Endothelial cell of umbilical vein (primary cell): ENCODE results near the gene LRCH3. TPM values are rescaled to one million over a fixed set of nuclear protein-coding genes. Genes with fewer than 3 reads are reported as not detected.

ENCODE experiments used
- BruUV-seq: library from RNA; stranded (reverse); fragments of 400-500 nt; replicated peaks from 2 replicates; lab custom pipeline; 2021; lab: Mats Ljungman, UMichigan
- CTCF ChIA-PET: fragments of 300-600, 350-600 bp; sonication (Branson Sonifier 250); formaldehyde crosslinking; loops from one replicate; lab custom pipeline; 2021; ENCODE audit warnings: antibody characterized with exemption, inconsistent platforms; lab: Charles Lee
- POLR2A ChIA-PET: fragments of 300-600, 350-600 bp; sonication (Branson Sonifier 250); formaldehyde crosslinking; loops from one replicate; lab custom pipeline; 2021; ENCODE audit warnings: antibody characterized with exemption, inconsistent platforms; lab: Charles Lee
- DNase-seq: peaks from one replicate; pipeline ENCODE4 v3.0.0-alpha.2; 2011; ENCODE audit warnings: low read depth, low spot score
- FAIRE-seq: peaks from 2 replicates; lab custom pipeline; 2011; peaks lifted over from hg19 to GRCh38; lab: Jason Lieb, UNC
- H2AFZ ChIP-seq: 2 replicates; pipeline ENCODE4 v1.6.0; 2012; ENCODE audit warnings: low read depth, low read length, control low read depth, inconsistent platforms
- H3K27ac ChIP-seq: 2 replicates; pipeline ENCODE4 v1.5.1; 2011; ENCODE audit warnings: low read depth, mild to moderate bottlenecking, control low read depth, low read length, moderate library complexity; ENCODE audit not compliant: insufficient read depth
- H3K27me3 ChIP-seq, 2 experiments: 2 replicates each; pipeline versions ENCODE4 v1.6.0 to v1.6.1; 2011; ENCODE audit warnings: low read length in 2 of 2, mixed read lengths in 1 of 2; ENCODE audit not compliant: control insufficient read depth in 2 of 2, insufficient read depth in 2 of 2
- H3K36me3 ChIP-seq, 2 experiments: 2 replicates in 1 of 2; 3 replicates in 1 of 2; pipeline ENCODE4 v1.5.1; 2011; ENCODE audit warnings: low read length in 2 of 2, mild to moderate bottlenecking in 1 of 2, moderate library complexity in 1 of 2; ENCODE audit not compliant: control insufficient read depth in 2 of 2, insufficient read depth in 2 of 2; ENCODE audit errors: extremely low read depth in 1 of 2
- H3K4me1 ChIP-seq: 3 replicates; pipeline ENCODE4 v1.5.1; 2011; ENCODE audit warnings: mild to moderate bottlenecking, low read length; ENCODE audit not compliant: control insufficient read depth, insufficient read depth; ENCODE audit errors: extremely low read depth
- H3K4me2 ChIP-seq: 2 replicates; pipeline ENCODE4 v1.6.1; 2011; ENCODE audit warnings: low read length, control low read depth, mixed read lengths; ENCODE audit not compliant: insufficient read depth
- H3K4me3 ChIP-seq, 3 experiments: fragments of 200-600 bp in 1 of 3; sonication (generic), shearing (Covaris generic) in 1 of 3; replicated peaks in 1 of 3; 2 replicates each; pipeline ENCODE4 v1.5.1; 2011 to 2016; ENCODE audit warnings: control low read depth in 3 of 3, low read length in 3 of 3, mild to moderate bottlenecking in 2 of 3, inconsistent platforms in 1 of 3, low read depth in 1 of 3, moderate library complexity in 1 of 3; ENCODE audit not compliant: insufficient read depth in 1 of 3
- H3K79me2 ChIP-seq: 2 replicates; pipeline ENCODE4 v1.6.0; 2012; ENCODE audit warnings: low read length, inconsistent platforms; ENCODE audit not compliant: control insufficient read depth, insufficient read depth
- H3K9ac ChIP-seq: replicated peaks from 2 replicates; pipeline ENCODE3; 2011; ENCODE audit warnings: low read length, control low read depth; ENCODE audit not compliant: insufficient read depth; ENCODE audit errors: extremely low read depth
- H3K9me1 ChIP-seq: replicated peaks from 3 replicates; pipeline ENCODE4 v1.6.0; 2011; ENCODE audit warnings: mild to moderate bottlenecking, low read length; ENCODE audit not compliant: control insufficient read depth, insufficient read depth; ENCODE audit errors: extremely low read depth
- H3K9me3 ChIP-seq: replicated peaks from 2 replicates; pipeline ENCODE4 v1.5.1; 2012; ENCODE audit warnings: low read length, inconsistent platforms; ENCODE audit not compliant: control insufficient read depth, insufficient read depth
- H4K20me1 ChIP-seq: replicated peaks from 2 replicates; pipeline ENCODE3; 2011; ENCODE audit warnings: mild to moderate bottlenecking, low read length; ENCODE audit not compliant: control insufficient read depth, insufficient read depth; ENCODE audit errors: extremely low read depth
- EZH2 ChIP-seq: IDR thresholded peaks from 2 replicates; pipeline ENCODE4 v1.6.1; 2012; ENCODE audit warnings: borderline replicate concordance, low read depth, mild to moderate bottlenecking, moderate library complexity, low read length, inconsistent platforms; ENCODE audit not compliant: severe bottlenecking
- FOS ChIP-seq: IDR thresholded peaks from 2 replicates; pipeline ENCODE4 v1.6.1; 2011; ENCODE audit warnings: mild to moderate bottlenecking, low read length, moderate library complexity, borderline replicate concordance; ENCODE audit not compliant: insufficient read depth
- GATA2 ChIP-seq: IDR thresholded peaks from 2 replicates; pipeline ENCODE4 v1.7.0; 2011; ENCODE audit warnings: low read depth, mild to moderate bottlenecking, moderate library complexity, mixed read lengths, low read length; ENCODE audit not compliant: insufficient read length, insufficient read depth
- JUN ChIP-seq: IDR thresholded peaks from 2 replicates; pipeline ENCODE4 v1.6.1; 2011; ENCODE audit warnings: borderline replicate concordance, low read depth; ENCODE audit not compliant: insufficient read length, insufficient read depth
- MYC ChIP-seq: IDR thresholded peaks from one replicate; pipeline ENCODE4 v1.6.1; 2011; ENCODE audit warnings: mild to moderate bottlenecking, low read depth, low read length
- POLR2A ChIP-seq: IDR thresholded peaks from 2 replicates; pipeline ENCODE4 v1.6.1; 2012; ENCODE audit warnings: low read depth, mild to moderate bottlenecking, control low read depth, low read length
- POLR2AphosphoS5 ChIP-seq: IDR thresholded peaks from 2 replicates; pipeline ENCODE4 v1.6.1; 2012; ENCODE audit warnings: low read depth, mild to moderate bottlenecking, control low read depth, low read length, moderate library complexity; ENCODE audit not compliant: insufficient read depth
- dilution Hi-C: fragments of 300-500 bp; cut with MboI; formaldehyde crosslinking; loops from one replicate; pipeline ENCODE4 v1.15.0; 2019; ENCODE audit warnings: low sequenced_read_pairs; ENCODE audit not compliant: extremely low pct_ligation_motif_present
- intact Hi-C: fragments of 100-400 bp; cut with micrococcal nuclease; formaldehyde crosslinking; loops from one replicate; pipeline ENCODE4 v1.10.0; 2022
- polyA plus RNA-seq, 4 experiments: library from polyadenylated mRNA; depleted of rRNA in 3 of 4; stranded (reverse) in 3 of 4; unstranded in 1 of 4; fragments of >200 nt; gene quantifications; 2 replicates each; pipeline versions ENCODE4 v1.2.1 to v1.2.3, GENCODE V29; 2011 to 2012; ENCODE audit warnings: missing spikeins in 1 of 4
- total RNA-seq: library from RNA; stranded (reverse); gene quantifications from 2 replicates; pipeline ENCODE4 v1.2.3, GENCODE V29; 2021
- TF ChIP-seq, protein P1 (sequence below), 2 donors: IDR thresholded peaks; 1 replicate in 1 of 2; 2 replicates in 1 of 2; pipeline ENCODE4 v1.5.1; 2011; ENCODE audit warnings: low read length in 2 of 2, mild to moderate bottlenecking in 2 of 2, moderate library complexity in 2 of 2, control low read depth in 1 of 2, inconsistent platforms in 1 of 2, low read depth in 1 of 2; ENCODE audit not compliant: insufficient read depth in 1 of 2; ENCODE audit errors: extremely low read depth in 1 of 2
- TF ChIP-seq, protein P2 (sequence below): IDR thresholded peaks from 2 replicates; pipeline ENCODE4 v1.6.1; 2011; ENCODE audit not compliant: insufficient read depth, insufficient read length

The LRCH3 gene
- total and polyA plus RNA-seq, 2 donors (not counting 3 experiments of a cell fraction or from before 2014, with no cell fraction given) = 43.9 to 60.3 TPM

DNA sequence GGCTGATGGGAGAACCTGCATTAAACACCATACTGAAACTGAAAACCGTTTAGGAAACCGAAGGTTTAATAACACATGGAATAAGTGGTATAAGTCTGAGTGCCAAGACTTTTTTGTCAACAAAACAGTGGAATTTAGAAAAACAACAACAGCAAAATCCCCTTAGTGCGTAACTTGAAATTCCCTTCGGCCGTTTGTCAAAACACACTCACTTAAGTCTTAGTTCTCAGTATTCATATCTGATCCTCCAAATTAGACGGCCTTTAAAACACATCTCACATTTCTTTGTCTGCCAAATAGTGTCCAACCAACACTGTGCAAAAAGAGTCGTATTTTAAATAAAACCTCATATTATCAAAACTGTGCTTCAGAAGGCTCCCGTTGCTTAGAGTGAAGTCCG, 64.5 kb downstream of the LRCH3 start:
- DNase-seq (no peak), FAIRE-seq (no peak)
- Histone ChIP-seq H3K79me2 (no peaks in the 10 kb centered on the region), H3K4me3 (no peak overlapping the region), H2AFZ (no peak overlapping the region), H3K27me3 (no peaks in the 10 kb centered on the region), H3K27ac (no peak overlapping the region), H3K9ac (no peak overlapping the region), H3K9me1 (no peaks in the 10 kb centered on the region), H4K20me1 (no peaks in the 10 kb centered on the region), H3K4me2 (no peak overlapping the region), H3K4me1 (no peaks in the 10 kb centered on the region), H3K9me3 (no peaks in the 10 kb centered on the region), H3K36me3 (peaks cover 9 to 28% of the 10 kb centered on the region in 2 experiments)
- intact Hi-C loops (no loop called here), dilution Hi-C loops (no loop called here)
- ChIA-PET CTCF (interaction anchor here (1.3 kb wide), 1 partner anchor 8 kb away, joined by 3 read pairs; no protein-coding TSS in a partner anchor), POLR2A (no interaction called here)
- BruUV-seq = no TSS peak
- no peak for TF ChIP-seq FOS
- TF ChIP-seq, protein P1, sequence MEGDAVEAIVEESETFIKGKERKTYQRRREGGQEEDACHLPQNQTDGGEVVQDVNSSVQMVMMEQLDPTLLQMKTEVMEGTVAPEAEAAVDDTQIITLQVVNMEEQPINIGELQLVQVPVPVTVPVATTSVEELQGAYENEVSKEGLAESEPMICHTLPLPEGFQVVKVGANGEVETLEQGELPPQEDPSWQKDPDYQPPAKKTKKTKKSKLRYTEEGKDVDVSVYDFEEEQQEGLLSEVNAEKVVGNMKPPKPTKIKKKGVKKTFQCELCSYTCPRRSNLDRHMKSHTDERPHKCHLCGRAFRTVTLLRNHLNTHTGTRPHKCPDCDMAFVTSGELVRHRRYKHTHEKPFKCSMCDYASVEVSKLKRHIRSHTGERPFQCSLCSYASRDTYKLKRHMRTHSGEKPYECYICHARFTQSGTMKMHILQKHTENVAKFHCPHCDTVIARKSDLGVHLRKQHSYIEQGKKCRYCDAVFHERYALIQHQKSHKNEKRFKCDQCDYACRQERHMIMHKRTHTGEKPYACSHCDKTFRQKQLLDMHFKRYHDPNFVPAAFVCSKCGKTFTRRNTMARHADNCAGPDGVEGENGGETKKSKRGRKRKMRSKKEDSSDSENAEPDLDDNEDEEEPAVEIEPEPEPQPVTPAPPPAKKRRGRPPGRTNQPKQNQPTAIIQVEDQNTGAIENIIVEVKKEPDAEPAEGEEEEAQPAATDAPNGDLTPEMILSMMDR (IDR thresholded peaks at IDR 0.05; ENCODE audit: extremely low read depth in 1 of 2, insufficient read depth in 1 of 2, low read depth in 1 of 2, low read length in 2 of 2) = no peak
- TF ChIP-seq POLR2A = no peak
- no peak for TF ChIP-seq POLR2AphosphoS5
- TF ChIP-seq, protein P2, sequence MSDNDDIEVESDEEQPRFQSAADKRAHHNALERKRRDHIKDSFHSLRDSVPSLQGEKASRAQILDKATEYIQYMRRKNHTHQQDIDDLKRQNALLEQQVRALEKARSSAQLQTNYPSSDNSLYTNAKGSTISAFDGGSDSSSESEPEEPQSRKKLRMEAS = no peak
- no peak for TF ChIP-seq JUN
- no peak for TF ChIP-seq MYC
- no peak for TF ChIP-seq EZH2
- no peak for TF ChIP-seq GATA2
